HFF-Myc (cell line): ENCODE data around the gene CENPK.

Source experiments
- DNase-seq: peaks from one replicate; pipeline ENCODE4 v3.0.0-alpha.2; 2011; ENCODE audit warnings: low read depth; ENCODE audit errors: extremely low read depth
- H3K4me3 ChIP-seq: replicated peaks from 2 replicates; pipeline ENCODE4 v1.5.1; 2011; ENCODE audit warnings: low read depth, mild to moderate bottlenecking, control low read depth, low read length
- TF ChIP-seq, protein P1 (sequence below): IDR thresholded peaks from 2 replicates; pipeline ENCODE4 v1.5.1; 2012; ENCODE audit warnings: mild to moderate bottlenecking, low read depth, low read length, control low read depth; ENCODE audit errors: missing control alignments

The CENPK gene

DNA sequence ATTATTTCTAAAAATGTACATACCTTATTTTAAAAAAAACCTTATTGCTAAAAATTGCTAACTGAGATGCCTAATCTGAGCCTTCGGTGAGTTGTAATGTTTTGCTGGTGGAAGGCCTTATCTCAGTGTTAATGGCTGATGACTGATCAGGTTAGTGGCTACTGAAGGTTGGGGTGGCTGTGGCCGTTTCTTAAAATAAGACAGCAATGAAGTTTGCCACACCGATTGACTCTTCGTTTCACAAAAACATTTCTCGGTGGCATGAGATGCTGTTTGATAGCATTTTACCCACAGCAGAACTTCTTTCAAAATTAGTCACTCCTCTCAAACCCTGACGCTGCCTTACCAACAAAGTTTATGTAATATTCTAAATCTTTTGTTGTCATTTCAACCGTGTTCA is 14.7 kb downstream of the CENPK start:
- TF ChIP-seq, protein P1, sequence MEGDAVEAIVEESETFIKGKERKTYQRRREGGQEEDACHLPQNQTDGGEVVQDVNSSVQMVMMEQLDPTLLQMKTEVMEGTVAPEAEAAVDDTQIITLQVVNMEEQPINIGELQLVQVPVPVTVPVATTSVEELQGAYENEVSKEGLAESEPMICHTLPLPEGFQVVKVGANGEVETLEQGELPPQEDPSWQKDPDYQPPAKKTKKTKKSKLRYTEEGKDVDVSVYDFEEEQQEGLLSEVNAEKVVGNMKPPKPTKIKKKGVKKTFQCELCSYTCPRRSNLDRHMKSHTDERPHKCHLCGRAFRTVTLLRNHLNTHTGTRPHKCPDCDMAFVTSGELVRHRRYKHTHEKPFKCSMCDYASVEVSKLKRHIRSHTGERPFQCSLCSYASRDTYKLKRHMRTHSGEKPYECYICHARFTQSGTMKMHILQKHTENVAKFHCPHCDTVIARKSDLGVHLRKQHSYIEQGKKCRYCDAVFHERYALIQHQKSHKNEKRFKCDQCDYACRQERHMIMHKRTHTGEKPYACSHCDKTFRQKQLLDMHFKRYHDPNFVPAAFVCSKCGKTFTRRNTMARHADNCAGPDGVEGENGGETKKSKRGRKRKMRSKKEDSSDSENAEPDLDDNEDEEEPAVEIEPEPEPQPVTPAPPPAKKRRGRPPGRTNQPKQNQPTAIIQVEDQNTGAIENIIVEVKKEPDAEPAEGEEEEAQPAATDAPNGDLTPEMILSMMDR = no peak
- no peak overlapping the region for H3K4me3 ChIP-seq
- DNase-seq = no peak

DNA sequence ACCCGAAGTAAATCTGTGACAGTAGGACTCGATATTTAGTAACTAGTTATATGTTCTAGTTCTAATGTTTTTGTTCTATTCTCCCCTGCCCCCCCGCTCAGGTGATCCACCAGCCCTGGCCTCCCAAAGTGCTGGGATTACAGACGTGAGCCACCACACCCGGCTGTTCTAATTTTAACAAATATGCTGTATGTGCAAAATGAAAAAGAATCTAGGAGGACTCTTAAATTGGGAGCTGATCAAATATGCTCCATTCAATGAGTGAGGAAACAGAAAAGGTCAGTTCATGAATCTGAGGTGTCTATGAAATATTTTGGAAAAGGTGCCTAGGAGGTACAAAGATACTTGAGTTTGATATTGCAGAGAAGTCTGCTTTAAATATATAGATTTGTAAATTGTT is 16.8 kb downstream of the CENPK start:
- no peak for DNase-seq
- TF ChIP-seq, protein P1 = no peak
- H3K4me3 ChIP-seq = no peak overlapping the region

DNA sequence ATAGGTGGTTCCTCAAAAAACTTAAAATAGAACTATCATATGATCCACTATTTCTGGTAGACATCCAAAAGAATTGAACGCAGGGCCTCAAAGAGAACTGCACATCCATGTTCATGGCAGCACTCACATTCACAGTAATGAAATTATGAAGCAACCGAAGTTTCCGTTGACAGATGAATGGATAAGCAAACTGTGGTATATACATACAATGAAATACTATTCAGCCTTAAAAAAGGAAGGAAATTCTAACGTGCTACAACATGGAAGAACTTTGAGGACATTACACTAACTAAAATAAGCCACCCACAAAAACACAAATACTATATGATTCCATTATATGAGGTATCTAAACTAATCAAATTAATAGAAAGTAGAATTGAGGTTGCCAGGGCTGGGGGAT is 18.5 kb downstream of the CENPK start:
- TF ChIP-seq, protein P1 = no peak
- no peak overlapping the region for H3K4me3 ChIP-seq
- no peak for DNase-seq

DNA sequence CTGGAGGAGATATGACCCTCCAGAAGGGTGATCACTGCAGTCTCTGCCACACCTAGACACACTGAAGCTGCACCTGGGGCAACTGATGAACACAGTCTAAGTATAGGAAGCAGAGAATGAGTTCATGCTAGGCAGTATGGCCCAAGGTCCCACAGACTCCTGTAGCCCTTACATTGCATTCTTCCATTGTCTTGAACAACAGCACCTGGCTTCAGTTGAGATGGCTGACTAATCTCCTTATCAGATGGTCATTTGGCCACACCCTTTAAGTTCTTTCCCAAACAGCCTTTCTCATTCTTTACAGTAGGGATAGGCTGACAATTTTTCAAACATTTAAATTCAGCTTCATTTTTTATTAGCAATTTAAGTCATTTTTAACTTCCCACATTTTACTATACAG is 23.1 kb downstream of the CENPK start:
- TF ChIP-seq, protein P1 = no peak
- H3K4me3 ChIP-seq = no peak overlapping the region
- DNase-seq = no peak

DNA sequence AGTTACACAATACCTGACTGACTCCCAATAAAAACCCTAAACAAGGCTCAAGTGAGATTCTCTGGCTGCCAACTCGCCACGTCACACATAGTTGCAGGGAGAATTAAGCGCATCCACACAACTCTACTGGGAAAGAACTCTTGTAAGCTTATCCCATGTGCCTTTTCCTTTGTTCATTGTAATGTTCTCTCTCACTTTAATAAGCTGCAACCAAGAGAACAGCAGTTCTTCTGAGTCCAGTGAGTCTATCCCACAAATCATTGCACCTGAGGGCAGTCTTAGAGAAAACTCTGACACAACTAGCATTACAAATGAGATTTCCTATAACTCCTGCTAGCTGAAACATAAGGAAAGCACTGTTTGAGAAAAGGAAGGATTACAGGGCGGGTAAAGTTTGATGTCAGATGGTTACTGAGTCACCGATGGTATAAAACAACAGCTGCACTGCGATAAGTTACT is 27.4 kb downstream of the CENPK start:
- TF ChIP-seq, protein P1 = no peak
- DNase-seq = no peak
- no peak overlapping the region for H3K4me3 ChIP-seq

DNA sequence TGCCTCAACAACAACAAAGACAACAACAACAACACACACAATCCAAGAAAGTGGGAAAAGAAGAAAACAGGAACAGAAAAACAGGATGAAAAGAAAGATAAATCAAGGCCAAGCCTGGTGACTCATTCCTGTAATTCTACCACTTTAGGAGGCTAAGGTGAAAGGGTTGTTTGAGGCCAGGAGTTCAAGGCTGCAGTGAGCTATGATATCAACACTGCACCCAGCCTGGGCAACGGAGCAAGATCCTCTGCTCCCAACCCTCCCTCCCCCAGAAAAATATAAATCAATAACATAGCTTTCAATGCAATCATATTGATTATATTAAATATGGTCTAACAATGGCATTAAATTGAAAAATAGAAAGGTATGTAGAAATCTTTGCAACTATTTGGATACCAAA is 32.1 kb downstream of the CENPK start:
- DNase-seq = no peak
- TF ChIP-seq, protein P1 = no peak
- no peak overlapping the region for H3K4me3 ChIP-seq

DNA sequence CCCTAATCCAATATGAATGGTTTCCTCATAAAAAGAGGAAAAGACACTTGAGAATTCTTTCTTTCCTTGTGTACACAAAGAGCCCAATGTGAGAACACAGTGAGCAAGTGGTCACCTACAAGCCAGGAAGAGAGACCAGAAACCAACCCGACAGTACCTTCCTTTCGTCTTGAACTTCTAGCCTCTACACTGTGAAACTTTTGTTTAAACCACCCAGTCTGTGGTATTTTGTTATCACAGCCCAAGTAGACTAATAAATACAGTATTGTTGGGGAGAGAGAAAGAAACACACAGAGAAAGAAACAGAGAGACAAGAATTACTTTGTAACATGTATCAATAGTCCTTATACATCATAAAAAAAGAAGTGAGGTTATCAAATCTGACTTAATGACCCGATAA is 37.2 kb downstream of the CENPK start:
- TF ChIP-seq, protein P1 = no peak
- no peak for DNase-seq
- H3K4me3 ChIP-seq = no peak overlapping the region
